ENCODE data around the gene BTBD16. TPM values are rescaled to one million over a fixed set of nuclear protein-coding genes. Genes with fewer than 3 reads are reported as not detected.

BTBD16 gene
- total RNA-seq, 1 experiment from 2014 or later: 0.82 TPM

GRCh38 chr10:122246830-122247520 is 24.1 kb upstream of the BTBD16 start:
- intact Hi-C loops (cut with micrococcal nuclease; ENCODE audit: unreplicated experiment) (no loop called here), in situ Hi-C loops (cut with HindIII; ENCODE audit: low pct_unique_long_range_greater_than_20kb, low sequenced_read_pairs) (no loop called here)
- Histone ChIP-seq H3K36me3 (ENCODE audit: control insufficient read depth, insufficient read depth, low read length) (no peaks in the 10 kb centered on the region; the same call in none of the 2 replicates), H3K4me1 (ENCODE audit: control insufficient read depth, insufficient read depth, low read length) (no peaks in the 10 kb centered on the region), H3K4me3 (ENCODE audit: low read depth in 2 of 2, low read length in 2 of 2) (no peak overlapping the region), H3K27me3 (ENCODE audit: control insufficient read depth, insufficient read depth, low read length) (no peaks in the 10 kb centered on the region), H3K27ac (ENCODE audit: low read length) (no peak overlapping the region), H3K9me3 (ENCODE audit: control insufficient read depth, insufficient read depth, low read depth, low read length) (no peaks in the 10 kb centered on the region)
- CTCF ChIA-PET: interaction anchor here (0.5 kb wide), 1 partner anchor 319 kb away, joined by 3 read pairs; no protein-coding TSS in a partner anchor
- TF ChIP-seq POLR2AphosphoS5 (IDR thresholded peaks at IDR 0.05; ENCODE audit: low read depth, low read length): no peak
- TF ChIP-seq, protein P1, sequence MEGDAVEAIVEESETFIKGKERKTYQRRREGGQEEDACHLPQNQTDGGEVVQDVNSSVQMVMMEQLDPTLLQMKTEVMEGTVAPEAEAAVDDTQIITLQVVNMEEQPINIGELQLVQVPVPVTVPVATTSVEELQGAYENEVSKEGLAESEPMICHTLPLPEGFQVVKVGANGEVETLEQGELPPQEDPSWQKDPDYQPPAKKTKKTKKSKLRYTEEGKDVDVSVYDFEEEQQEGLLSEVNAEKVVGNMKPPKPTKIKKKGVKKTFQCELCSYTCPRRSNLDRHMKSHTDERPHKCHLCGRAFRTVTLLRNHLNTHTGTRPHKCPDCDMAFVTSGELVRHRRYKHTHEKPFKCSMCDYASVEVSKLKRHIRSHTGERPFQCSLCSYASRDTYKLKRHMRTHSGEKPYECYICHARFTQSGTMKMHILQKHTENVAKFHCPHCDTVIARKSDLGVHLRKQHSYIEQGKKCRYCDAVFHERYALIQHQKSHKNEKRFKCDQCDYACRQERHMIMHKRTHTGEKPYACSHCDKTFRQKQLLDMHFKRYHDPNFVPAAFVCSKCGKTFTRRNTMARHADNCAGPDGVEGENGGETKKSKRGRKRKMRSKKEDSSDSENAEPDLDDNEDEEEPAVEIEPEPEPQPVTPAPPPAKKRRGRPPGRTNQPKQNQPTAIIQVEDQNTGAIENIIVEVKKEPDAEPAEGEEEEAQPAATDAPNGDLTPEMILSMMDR (IDR thresholded peaks at IDR 0.05): no peak
- TF ChIP-seq TCF7L2 (IDR thresholded peaks at IDR 0.05; ENCODE audit: low read depth, low read length): no peak
- TF ChIP-seq SIN3A (IDR thresholded peaks at IDR 0.05; ENCODE audit: borderline replicate concordance, insufficient read depth, low read depth, low read length): no peak
- TF ChIP-seq, protein P2, sequence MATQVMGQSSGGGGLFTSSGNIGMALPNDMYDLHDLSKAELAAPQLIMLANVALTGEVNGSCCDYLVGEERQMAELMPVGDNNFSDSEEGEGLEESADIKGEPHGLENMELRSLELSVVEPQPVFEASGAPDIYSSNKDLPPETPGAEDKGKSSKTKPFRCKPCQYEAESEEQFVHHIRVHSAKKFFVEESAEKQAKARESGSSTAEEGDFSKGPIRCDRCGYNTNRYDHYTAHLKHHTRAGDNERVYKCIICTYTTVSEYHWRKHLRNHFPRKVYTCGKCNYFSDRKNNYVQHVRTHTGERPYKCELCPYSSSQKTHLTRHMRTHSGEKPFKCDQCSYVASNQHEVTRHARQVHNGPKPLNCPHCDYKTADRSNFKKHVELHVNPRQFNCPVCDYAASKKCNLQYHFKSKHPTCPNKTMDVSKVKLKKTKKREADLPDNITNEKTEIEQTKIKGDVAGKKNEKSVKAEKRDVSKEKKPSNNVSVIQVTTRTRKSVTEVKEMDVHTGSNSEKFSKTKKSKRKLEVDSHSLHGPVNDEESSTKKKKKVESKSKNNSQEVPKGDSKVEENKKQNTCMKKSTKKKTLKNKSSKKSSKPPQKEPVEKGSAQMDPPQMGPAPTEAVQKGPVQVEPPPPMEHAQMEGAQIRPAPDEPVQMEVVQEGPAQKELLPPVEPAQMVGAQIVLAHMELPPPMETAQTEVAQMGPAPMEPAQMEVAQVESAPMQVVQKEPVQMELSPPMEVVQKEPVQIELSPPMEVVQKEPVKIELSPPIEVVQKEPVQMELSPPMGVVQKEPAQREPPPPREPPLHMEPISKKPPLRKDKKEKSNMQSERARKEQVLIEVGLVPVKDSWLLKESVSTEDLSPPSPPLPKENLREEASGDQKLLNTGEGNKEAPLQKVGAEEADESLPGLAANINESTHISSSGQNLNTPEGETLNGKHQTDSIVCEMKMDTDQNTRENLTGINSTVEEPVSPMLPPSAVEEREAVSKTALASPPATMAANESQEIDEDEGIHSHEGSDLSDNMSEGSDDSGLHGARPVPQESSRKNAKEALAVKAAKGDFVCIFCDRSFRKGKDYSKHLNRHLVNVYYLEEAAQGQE (IDR thresholded peaks at IDR 0.05; ENCODE audit: insufficient read depth in 1 of 2, low read depth in 2 of 2, low read length in 1 of 2): no peak
- ATAC-seq (no peak), DNase-seq (ENCODE audit: low read depth, low spot score) (no peak)
- POLR2A ChIA-PET: no interaction called here
- no TSS peak for BruUV-seq (replicated peaks)

DNA sequence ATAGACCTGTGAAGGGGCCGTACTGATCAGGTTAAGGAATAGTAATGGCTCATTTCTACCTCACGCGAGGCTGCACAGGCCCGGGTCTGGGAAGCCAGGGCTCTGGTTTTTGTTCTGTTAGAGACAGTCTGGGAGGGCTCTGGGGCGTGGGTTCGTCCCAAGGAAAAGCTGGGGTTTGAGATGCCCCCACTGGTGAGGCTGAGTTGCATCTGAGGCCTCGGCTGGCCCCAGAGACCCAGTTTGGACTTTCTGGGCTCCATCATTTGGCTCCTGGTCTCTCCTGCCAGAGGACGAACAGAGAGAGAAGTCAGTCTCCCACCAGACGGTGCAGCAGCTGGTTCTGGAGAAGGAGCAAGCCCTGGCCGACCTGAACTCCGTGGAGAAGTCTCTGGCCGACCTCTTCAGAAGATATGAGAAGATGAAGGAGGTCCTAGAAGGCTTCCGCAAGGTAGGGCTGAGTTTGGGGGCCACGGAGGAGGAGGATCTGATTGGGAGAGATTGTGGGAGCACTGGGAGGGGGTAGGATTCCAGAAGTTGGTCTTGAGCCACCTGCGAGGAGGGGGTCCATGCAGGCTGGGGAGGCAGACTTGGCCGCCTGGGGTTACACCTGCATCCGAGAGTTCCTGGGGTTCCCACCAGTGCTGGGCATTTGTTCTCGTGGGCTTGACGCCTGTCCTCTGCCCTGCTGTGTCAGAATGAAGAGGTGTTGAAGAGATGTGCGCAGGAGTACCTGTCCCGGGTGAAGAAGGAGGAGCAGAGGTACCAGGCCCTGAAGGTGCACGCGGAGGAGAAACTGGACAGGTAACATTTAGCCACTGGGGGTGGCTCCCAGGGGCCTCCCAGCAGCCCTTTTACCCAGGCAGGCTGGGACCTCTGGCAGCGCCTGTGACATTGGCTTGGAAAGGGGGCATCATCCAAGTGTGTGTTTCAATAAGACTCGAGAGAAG is 22.5 kb upstream of the BTBD16 start:
- no TSS peak for BruUV-seq (replicated peaks)
- ATAC-seq (no peak), DNase-seq (ENCODE audit: low read depth, low spot score) (no peak)
- peaks cover under 1% of the 10 kb centered on the region; the same call in 1 of the 2 replicates for H3K36me3 ChIP-seq (ENCODE audit: control insufficient read depth, insufficient read depth, low read length)
- no peak overlapping the region for H3K4me3 ChIP-seq (ENCODE audit: low read depth in 2 of 2, low read length in 2 of 2)
- TF ChIP-seq TCF7L2 (IDR thresholded peaks at IDR 0.05; ENCODE audit: low read depth, low read length): no peak
- TF ChIP-seq, protein P1 (IDR thresholded peaks at IDR 0.05): no peak
- no peak for TF ChIP-seq SIN3A (IDR thresholded peaks at IDR 0.05; ENCODE audit: borderline replicate concordance, insufficient read depth, low read depth, low read length)
- TF ChIP-seq, protein P2 (IDR thresholded peaks at IDR 0.05; ENCODE audit: insufficient read depth in 1 of 2, low read depth in 2 of 2, low read length in 1 of 2): no peak
- TF ChIP-seq POLR2AphosphoS5 (IDR thresholded peaks at IDR 0.05; ENCODE audit: low read depth, low read length): no peak
- CTCF ChIA-PET: no interaction called here
- H3K27me3 ChIP-seq (ENCODE audit: control insufficient read depth, insufficient read depth, low read length): no peaks in the 10 kb centered on the region
- H3K9me3 ChIP-seq (ENCODE audit: control insufficient read depth, insufficient read depth, low read depth, low read length): no peaks in the 10 kb centered on the region
- in situ Hi-C loops (cut with HindIII; ENCODE audit: low pct_unique_long_range_greater_than_20kb, low sequenced_read_pairs) (no loop called here), intact Hi-C loops (cut with micrococcal nuclease; ENCODE audit: unreplicated experiment) (no loop called here)
- H3K27ac ChIP-seq (ENCODE audit: low read length): no peak overlapping the region
- H3K4me1 ChIP-seq (ENCODE audit: control insufficient read depth, insufficient read depth, low read length): no peaks in the 10 kb centered on the region
- POLR2A ChIA-PET: no interaction called here

Data from Panc1 (cell line).